Endometrial microvascular endothelial cells (primary cell): ENCODE measurements around the gene SIK3. TPM values are rescaled to one million over a fixed set of nuclear protein-coding genes. Genes with fewer than 3 reads are reported as not detected.

ENCODE experiments used
- in situ Hi-C: cut with HindIII; loops from 2 replicates; pipeline ENCODE4 v1.10.0; 2017; ENCODE audit warnings: low sequenced_read_pairs, low pct_unique_long_range_greater_than_20kb; ENCODE audit errors: inconsistent ontology term
- total RNA-seq: library from RNA; depleted of rRNA; stranded (reverse); fragments of >200 nt; gene quantifications from one replicate; pipeline ENCODE4 v1.2.3, GENCODE V29; 2015; ENCODE audit errors: inconsistent ontology term

The SIK3 gene
- total RNA-seq, 1 donor from 2014 or later, result 7.9 TPM

- in situ Hi-C loops, result no loop called here
Observed at GRCh38 chr11:116829525-116830183, 268.6 kb downstream of the SIK3 start, which contains the start of gene APOC3. Gene APOC3 (plus strand): TSS chr11:116829907. CDS start chr11:116830583, 676 bp downstream.

- in situ Hi-C loops, result no loop called here
Observed at GRCh38 chr11:116828632-116829524, 269.4 kb downstream of the SIK3 start.

- in situ Hi-C loops, result no loop called here
Observed at GRCh38 chr11:116827461-116827860, 270.8 kb downstream of the SIK3 start.

DNA sequence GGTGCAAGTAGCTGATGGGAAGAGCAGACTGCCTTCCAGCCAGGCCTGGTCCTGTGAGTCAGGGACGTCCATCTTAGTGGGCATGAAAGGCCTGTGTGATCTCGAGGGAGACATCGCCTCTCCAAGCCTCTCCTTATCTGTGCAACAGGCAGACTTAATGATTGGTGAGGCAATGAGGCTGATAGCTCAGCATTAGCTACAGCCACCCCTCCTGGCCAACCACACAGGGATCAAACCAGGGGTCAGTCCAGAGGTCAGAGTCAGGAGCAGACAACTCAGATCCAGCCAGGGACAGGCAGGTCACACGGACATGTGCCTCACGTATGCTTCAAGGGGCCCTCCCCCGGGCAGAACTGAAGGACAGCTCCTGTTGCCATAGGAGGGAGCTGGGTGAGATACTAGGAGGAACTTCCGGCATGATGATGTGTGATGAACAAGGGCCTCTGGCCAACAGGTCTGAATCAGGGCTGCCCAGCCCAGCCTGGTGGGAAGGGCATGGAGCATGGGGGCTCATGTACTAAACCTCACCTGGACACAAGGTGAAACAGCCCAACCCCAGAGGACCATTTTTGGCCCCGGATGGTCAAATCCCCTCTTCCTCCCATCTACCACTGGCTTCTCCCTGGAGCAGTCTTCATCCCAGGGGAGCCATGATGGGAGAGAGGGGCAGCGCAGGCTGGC, 271.3 kb downstream of the SIK3 start:
- in situ Hi-C loops, result no loop called here

DNA sequence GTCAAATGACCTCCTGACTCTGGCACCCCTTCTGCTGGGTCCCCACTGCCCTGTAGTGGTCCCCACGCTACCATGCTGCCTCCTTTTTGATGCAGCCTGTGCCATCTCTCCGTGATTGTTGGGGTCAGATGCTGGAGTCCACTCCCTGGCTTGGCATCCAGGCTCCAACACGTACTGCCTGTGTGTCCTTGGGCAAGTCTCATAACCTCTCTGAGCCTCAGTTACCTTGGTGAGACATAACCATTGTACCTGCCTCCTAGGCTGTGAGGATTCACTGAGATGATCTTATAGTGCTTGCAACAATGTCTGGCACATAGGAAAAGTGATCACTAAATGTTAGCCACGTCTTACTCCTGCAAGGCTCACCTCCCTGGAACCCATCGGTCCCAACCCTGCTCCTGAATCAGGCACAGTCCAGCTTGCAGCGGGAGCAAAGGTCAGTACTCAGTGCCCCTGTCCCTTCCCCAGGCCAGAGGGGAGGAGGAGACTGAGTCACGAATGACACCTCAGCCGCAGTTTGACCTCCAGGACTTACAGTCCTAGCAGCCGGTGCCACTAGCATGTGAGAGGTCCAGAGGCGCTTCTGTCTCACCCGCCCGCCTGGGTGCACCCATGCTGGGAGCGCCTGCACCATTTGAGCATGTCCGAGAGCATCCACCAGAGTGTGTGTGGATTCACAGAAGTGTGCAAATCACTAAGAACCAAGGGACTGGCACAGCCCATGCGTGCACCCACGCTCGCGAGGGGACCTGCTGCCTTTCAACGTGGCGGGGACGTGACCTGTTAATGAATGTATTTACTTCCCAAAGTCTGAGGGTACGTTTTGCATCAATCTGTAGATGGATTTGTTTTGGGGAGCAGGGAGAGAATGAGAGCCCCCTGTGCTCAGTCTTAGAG, 272.1 kb downstream of the SIK3 start:
- in situ Hi-C loops, result no loop called here

- in situ Hi-C loops, result no loop called here
Observed at GRCh38 chr11:116825434-116825833, 272.8 kb downstream of the SIK3 start.

- in situ Hi-C loops, result no loop called here
Observed at GRCh38 chr11:116823031-116823843, 275.0 kb downstream of the SIK3 start, which contains the start of gene APOA4. Gene APOA4 (minus strand): TSS chr11:116823304. CDS start chr11:116823191, 113 bp downstream.

- in situ Hi-C loops, result no loop called here
Observed at GRCh38 chr11:116822575-116822974, 275.7 kb downstream of the SIK3 start.

DNA sequence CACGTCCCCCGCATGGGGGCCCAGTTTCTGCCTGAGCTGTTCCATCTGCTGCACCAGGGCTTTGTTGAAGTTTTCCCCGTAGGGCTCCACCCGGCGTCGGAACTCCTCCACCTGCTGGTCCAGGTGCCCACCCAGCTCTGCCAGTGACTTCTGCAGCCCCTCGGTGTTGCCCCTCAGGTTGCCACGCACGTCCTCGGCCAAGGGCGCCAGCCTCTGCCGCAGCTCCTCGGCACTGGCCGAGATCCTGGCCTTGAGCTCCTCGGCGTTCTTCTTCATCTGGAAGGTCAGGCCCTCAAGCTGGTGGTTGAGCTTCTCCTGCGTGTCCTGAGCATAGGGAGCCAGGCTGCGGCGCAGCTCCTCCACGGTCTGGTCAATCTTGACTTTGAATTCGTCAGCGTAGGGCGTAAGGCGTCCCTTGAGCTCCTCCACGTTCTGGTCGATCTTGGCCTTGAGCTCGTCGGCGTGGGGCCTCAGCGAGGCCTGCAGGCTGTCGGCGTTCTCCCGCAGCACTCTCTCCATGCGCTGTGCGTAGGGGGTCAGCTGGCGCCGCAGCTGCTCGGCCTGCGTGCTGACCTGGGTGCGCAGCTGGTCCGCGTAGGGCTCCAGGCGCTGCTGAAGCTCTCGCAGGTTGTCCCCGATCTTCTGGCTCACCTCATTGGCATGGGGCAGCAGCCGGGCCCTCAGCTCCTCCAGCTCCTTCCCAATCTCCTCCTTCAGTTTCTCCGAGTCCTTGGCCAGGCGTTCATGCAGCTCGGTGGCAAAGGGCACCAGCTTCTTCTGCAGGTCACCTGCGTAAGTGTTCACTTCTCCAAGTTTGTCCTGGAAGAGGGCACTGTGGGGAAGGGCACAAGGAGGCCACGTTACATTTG, 276.9 kb downstream of the SIK3 start:
- in situ Hi-C loops, result no loop called here

- in situ Hi-C loops, result no loop called here
Observed at GRCh38 chr11:116819049-116819448, 279.2 kb downstream of the SIK3 start.

DNA sequence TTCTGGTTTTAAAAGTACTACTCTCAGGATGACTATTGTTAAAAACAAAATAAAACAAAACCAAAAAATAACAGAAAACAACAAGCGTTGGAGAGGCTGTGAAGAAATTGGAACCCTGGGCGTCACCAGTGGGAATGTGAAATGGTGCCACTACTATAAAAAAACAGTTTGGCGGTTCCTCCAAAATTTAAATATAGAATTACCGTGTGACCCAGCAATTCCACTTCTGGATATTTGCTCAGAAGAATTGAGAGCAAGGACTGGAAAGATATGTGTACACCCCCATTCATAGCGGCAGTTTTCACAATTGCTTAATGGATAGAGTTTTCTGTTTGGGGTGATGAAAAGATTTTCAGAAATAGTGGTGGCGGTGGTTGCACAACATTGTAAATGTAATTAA, 283.7 kb downstream of the SIK3 start:
- in situ Hi-C loops, result no loop called here

DNA sequence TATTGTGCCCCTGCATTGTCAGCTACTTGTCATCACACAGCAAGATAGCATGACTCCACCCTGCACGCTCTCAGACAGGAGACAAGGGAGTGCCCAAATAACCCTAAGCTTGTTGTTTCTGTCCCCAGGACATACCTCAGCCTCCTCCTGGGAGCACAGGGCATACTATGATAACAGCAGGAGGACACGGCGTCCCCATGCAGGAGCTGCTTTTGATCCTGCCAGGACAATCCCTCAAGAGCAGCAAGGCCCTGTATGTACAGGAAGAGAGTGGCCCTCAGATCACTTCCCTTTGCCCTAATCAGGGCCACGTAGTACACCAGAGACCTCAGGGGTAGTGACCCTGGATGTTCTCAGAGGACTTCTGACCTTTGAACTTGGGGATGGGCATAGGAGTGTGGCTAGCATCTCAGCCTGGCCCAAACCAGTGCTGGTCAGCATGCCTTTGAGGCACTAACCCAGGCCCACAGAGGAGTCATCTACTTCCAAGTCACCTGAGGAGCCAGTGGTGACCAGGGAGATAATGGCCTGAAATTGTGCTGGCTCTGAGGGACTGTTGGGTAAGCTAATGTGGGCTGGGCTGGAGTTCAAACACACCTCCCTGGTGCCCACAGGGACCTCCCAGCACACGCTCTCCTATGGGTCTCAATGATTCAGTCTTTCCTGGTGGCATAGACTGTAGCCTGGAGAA, 284.3 kb downstream of the SIK3 start:
- in situ Hi-C loops, result no loop called here

- in situ Hi-C loops, result no loop called here
Observed at GRCh38 chr11:116813170-116813569, 285.1 kb downstream of the SIK3 start.

- in situ Hi-C loops, result no loop called here
Observed at GRCh38 chr11:116812109-116812508, 286.1 kb downstream of the SIK3 start.

GRCh38 chr11:116811194-116811593, 287.0 kb downstream of the SIK3 start:
- in situ Hi-C loops, result no loop called here
